ENCODE results near the gene BTN1A1.
"Not testable (repeated sequence)": the region's sequence is repeated elsewhere in the genome, so short reads cannot be mapped to it uniquely, and the experiment has no call there.

Gene BTN1A1

GRCh38 chr6:26475823-26476729, 24.0 kb upstream of the BTN1A1 start:
- no peak for DNase-seq

- DNase-seq: no peak
These were observed 23.2 kb upstream of the BTN1A1 start for GRCh38 chr6:26476896-26477295.

- no peak for DNase-seq
These were observed 22.7 kb upstream of the BTN1A1 start for GRCh38 chr6:26477426-26477825.

- no peak for DNase-seq
These were observed 21.8 kb upstream of the BTN1A1 start for GRCh38 chr6:26478100-26478984.

- DNase-seq: no peak
These were observed 21.2 kb upstream of the BTN1A1 start for GRCh38 chr6:26478985-26479278.

GRCh38 chr6:26482338-26482737, 17.8 kb upstream of the BTN1A1 start:
- DNase-seq: no peak

GRCh38 chr6:26483727-26484126, 16.4 kb upstream of the BTN1A1 start:
- DNase-seq: no peak

- DNase-seq: no peak
These were observed 15.9 kb upstream of the BTN1A1 start for GRCh38 chr6:26484161-26484560.

GRCh38 chr6:26485112-26485780, 14.9 kb upstream of the BTN1A1 start:
- no peak for DNase-seq

GRCh38 chr6:26486358-26486757, 13.7 kb upstream of the BTN1A1 start:
- no peak for DNase-seq

- DNase-seq: no peak
These were observed 12.6 kb upstream of the BTN1A1 start for GRCh38 chr6:26487466-26487865.

- DNase-seq: no peak
These were observed 9.8 kb upstream of the BTN1A1 start for GRCh38 chr6:26489996-26490964.

GRCh38 chr6:26491604-26492003, 8.5 kb upstream of the BTN1A1 start:
- DNase-seq: no peak

- no peak for DNase-seq
These were observed 6.8 kb upstream of the BTN1A1 start for GRCh38 chr6:26493258-26493657.

GRCh38 chr6:26494117-26494516, 6.0 kb upstream of the BTN1A1 start:
- DNase-seq: no peak

GRCh38 chr6:26495281-26495680, 4.8 kb upstream of the BTN1A1 start:
- DNase-seq: no peak

- no peak for DNase-seq
These were observed 2.5 kb upstream of the BTN1A1 start for GRCh38 chr6:26497610-26498009.

GRCh38 chr6:26501482-26501986, 1.4 kb downstream of the BTN1A1 start:
- DNase-seq: peak; percentile 79

- DNase-seq: no peak
These were observed 2.1 kb downstream of the BTN1A1 start for GRCh38 chr6:26502165-26502564.

- DNase-seq: no peak
These were observed 2.5 kb downstream of the BTN1A1 start for GRCh38 chr6:26502626-26503025.

- DNase-seq: no peak
These were observed 7.6 kb downstream of the BTN1A1 start for GRCh38 chr6:26507658-26508057.

- DNase-seq: not testable (repeated sequence)
These were observed 10.9 kb downstream of the BTN1A1 start for GRCh38 chr6:26511033-26511432.
